Heart right ventricle (tissue), 16 donors: Measurements from ENCODE around the gene BCKDHB. TPM values are rescaled to one million over a fixed set of nuclear protein-coding genes. Genes with fewer than 3 reads are reported as not detected.

Source experiments
- ATAC-seq, 8 donors: fragments of 200-7000 bp; cut with Tn5 transposase; one replicate each; pipeline ENCODE4 v1.9.1; 2020; ENCODE audit warnings: mild to moderate bottlenecking in 8 of 8, moderate library complexity in 8 of 8, moderate number of reproducible peaks in 1 of 8
- DNase-seq, 2 donors: peaks; one replicate each; pipeline ENCODE4 v3.0.0-alpha.2; 2020
- H3K27ac ChIP-seq, 10 donors: fragments of 200-600 bp; sonication (generic) in 2 of 10; one replicate each; pipeline versions ENCODE4 v1.5.0 to v1.8.0; 2020 to 2022; ENCODE audit warnings: mild to moderate bottlenecking in 3 of 10
- H3K27me3 ChIP-seq, 7 donors: fragments of 200-600 bp; one replicate each; pipeline ENCODE4 v1.8.0; 2021 to 2022; ENCODE audit warnings: mild to moderate bottlenecking in 2 of 7
- H3K36me3 ChIP-seq, 9 donors: fragments of 200-600 bp; sonication (generic) in 1 of 9; one replicate each; pipeline versions ENCODE4 v1.5.0 to v1.8.0; 2020 to 2022; ENCODE audit warnings: mild to moderate bottlenecking in 2 of 9
- H3K4me1 ChIP-seq, 9 donors: fragments of 200-600 bp; sonication (generic) in 1 of 9; one replicate each; pipeline versions ENCODE4 v1.5.0 to v1.8.0; 2020 to 2022; ENCODE audit warnings: mild to moderate bottlenecking in 4 of 9
- H3K4me3 ChIP-seq, 10 donors: fragments of 200-600 bp; sonication (generic) in 2 of 10; one replicate each; pipeline versions ENCODE4 v1.5.0 to v1.8.0; 2020 to 2022; ENCODE audit warnings: mild to moderate bottlenecking in 7 of 10, moderate library complexity in 2 of 10
- H3K9me3 ChIP-seq, 11 donors: fragments of 200-600 bp in 10 of 11; sonication (generic) in 2 of 11; one replicate each; pipeline versions ENCODE4 v1.5.0 to v1.8.0; 2013 to 2022; ENCODE audit warnings: mild to moderate bottlenecking in 2 of 11, control low read depth in 1 of 11, moderate library complexity in 1 of 11
- WGBS, 2 donors: extraction: QIAGEN DNeasy Blood & Tissue Kit; methylation state at CpG; one replicate each; pipeline ENCODE4 v1.1.7; 2013; ENCODE audit warnings: inconsistent platforms in 1 of 2; 5-methylcytosine and 5-hydroxymethylcytosine counted together
- intact Hi-C, 10 donors: fragments of 100-400 bp; cut with DNase I; formaldehyde crosslinking; loops; one replicate each; pipeline versions ENCODE4 v1.11.1 to v1.14.2; 2022
- polyA plus RNA-seq, 2 donors: library from polyadenylated mRNA; stranded (reverse); fragments of 200-250 nt; gene quantifications; one replicate each; pipeline ENCODE4 v1.2.3, GENCODE V29; 2013
- total RNA-seq, 10 donors: library from RNA; stranded (reverse); fragmentation: NEBNext Ultra II Directional in 3 of 10; extraction: Animal tissue kit (Norgen Biotek cat#: 25700) in 3 of 10; gene quantifications; one replicate each; pipeline versions ENCODE4 v1.2.1 to v1.2.4, GENCODE V29; 2021 to 2023
- TF ChIP-seq, protein P1 (sequence below), 9 donors: fragments of 200-600 bp; sonication (generic) in 2 of 9; IDR thresholded peaks; one replicate each; pipeline versions ENCODE4 v1.5.0 to v1.8.0; 2021 to 2022; ENCODE audit warnings: antibody characterized with exemption in 9 of 9, mild to moderate bottlenecking in 5 of 9, moderate library complexity in 1 of 9
- donor health status: Arrhythmogenic right ventricular cardiomyopathy.
- donor health status: ischemic (EF 13 %, LVEDD 7.1; RV severe dilation, severe dysfunction).
- donor health status: healthy with polysubstance abuse.
- donor health status: DM: no; HTN: yes; CAD: no.
- donor health status: DM: no; HTN: no; CAD: no.
- donor health status: ischemic (EF 25% LVEDD 6.9; RV normal size, moderate dysfunction).
- donor health status: ischemic (EF 25% LVEDD 5.7; RV mildly dilated, moderate dysfunction).
- donor health status: healthy.
- donor health status: DM: yes; HTN: yes; CAD: no.
- donor health status: Ischemic cardiomyopathy.
- donor health status: ischemic (EF 35%, LVEDD 5.7; RV mildly dilated, moderate dysfunction).
- donor health status: nonischemic (EF 11% LVEDD 7.7; RV severe dilation, severe dysfunction).
- donor health status: DM: yes; HTN: yes; CAD: no.
- donor health status: PGD.
- donor health status: ischemic (EF 29% LVEDD 5.4; RV normal size, mild dysfunction).
- donor health status: nonischemic (EF 23%, LVEDD 6.1; RV moderate dilation, normal function).

The BCKDHB gene
- total and polyA plus RNA-seq, 12 donors = 7.1 to 46.4 (median 31.2) TPM

- no peak for DNase-seq
- intact Hi-C loops = no loop called here
- TF ChIP-seq, protein P1, sequence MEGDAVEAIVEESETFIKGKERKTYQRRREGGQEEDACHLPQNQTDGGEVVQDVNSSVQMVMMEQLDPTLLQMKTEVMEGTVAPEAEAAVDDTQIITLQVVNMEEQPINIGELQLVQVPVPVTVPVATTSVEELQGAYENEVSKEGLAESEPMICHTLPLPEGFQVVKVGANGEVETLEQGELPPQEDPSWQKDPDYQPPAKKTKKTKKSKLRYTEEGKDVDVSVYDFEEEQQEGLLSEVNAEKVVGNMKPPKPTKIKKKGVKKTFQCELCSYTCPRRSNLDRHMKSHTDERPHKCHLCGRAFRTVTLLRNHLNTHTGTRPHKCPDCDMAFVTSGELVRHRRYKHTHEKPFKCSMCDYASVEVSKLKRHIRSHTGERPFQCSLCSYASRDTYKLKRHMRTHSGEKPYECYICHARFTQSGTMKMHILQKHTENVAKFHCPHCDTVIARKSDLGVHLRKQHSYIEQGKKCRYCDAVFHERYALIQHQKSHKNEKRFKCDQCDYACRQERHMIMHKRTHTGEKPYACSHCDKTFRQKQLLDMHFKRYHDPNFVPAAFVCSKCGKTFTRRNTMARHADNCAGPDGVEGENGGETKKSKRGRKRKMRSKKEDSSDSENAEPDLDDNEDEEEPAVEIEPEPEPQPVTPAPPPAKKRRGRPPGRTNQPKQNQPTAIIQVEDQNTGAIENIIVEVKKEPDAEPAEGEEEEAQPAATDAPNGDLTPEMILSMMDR (IDR thresholded peaks at IDR 0.05) = no peak
- Histone ChIP-seq H3K4me1 (no peaks in the 10 kb centered on the region), H3K4me3 (no peak overlapping the region), H3K27ac (no peak overlapping the region), H3K36me3 (no peaks in the 10 kb centered on the region), H3K27me3 (no peaks in the 10 kb centered on the region), H3K9me3 (peaks cover 0 to 12% (median 0%) of the 10 kb centered on the region in 11 donors)
- 96 to 97% methylated on average over 13 of the region's 13 CpGs for WGBS, 2 donors
- ATAC-seq = no peak
Observed at GRCh38 chr6:80314531-80314930, 208.1 kb downstream of the BCKDHB start.

DNA sequence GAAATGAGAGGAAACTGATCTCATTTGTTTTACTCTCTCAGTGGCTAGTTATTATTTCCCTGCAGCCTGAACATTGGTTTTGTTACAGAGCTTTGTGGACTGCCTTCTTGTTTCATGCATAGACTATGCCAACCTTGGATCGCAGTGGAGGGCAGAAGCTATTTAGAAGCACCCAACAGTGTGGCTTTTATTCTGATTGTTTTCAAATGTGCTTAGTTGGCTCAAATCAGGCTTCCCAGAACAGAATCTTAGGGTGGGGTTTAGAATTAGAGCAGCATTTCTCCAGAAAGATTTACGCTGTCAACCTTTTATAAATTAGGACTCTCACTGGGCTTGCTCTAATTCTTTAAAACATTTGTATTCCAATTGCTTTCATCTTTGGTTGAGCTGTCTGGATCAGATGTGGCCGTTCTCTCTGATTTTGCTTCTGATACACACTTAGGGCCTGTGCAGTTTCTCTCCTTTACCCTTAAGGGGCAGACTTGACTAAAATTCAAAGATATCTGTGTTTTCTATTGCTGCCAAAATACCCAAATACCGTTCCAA, 210.3 kb downstream of the BCKDHB start:
- 71 to 74% methylated on average over 4 of the region's 4 CpGs for WGBS, 2 donors
- intact Hi-C loops = no loop called here
- no peak for ATAC-seq

DNA sequence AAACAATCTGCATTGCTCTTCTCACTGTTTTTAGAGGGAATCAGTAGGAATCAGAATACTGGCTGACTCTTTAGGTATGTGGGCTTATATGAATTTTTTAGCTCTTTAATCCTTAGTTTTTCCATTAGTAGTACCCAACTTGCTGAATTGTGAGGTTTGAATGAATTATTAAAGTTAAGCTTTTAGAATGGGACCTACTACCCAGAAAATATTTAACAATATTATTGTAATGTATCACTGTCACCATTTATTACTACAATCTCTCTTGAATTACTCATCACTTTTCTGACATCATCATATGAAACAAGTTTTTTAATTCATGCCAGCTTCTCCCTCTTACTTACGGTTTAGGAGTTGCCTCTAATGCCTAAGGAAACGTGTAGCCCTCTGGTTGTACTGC, 212.7 kb downstream of the BCKDHB start:
- Histone ChIP-seq H3K4me3 (no peak overlapping the region), H3K27ac (no peak overlapping the region), H3K9me3 (no peaks in the 10 kb centered on the region), H3K27me3 (no peaks in the 10 kb centered on the region), H3K36me3 (no peaks in the 10 kb centered on the region), H3K4me1 (no peaks in the 10 kb centered on the region)
- TF ChIP-seq, protein P1 (IDR thresholded peaks at IDR 0.05) = no peak
- DNase-seq (no peak), ATAC-seq (no peak)
- intact Hi-C loops = no loop called here
- 76 to 83% methylated on average over 2 of the region's 2 CpGs for WGBS, 2 donors

More for the DNA sequence above, 210.3 kb downstream of the BCKDHB start:
- Histone ChIP-seq H3K27ac (no peak overlapping the region), H3K9me3 (peaks cover 0 to 10% (median 0%) of the 10 kb centered on the region in 11 donors), H3K4me3 (no peak overlapping the region), H3K4me1 (no peaks in the 10 kb centered on the region), H3K27me3 (no peaks in the 10 kb centered on the region), H3K36me3 (no peaks in the 10 kb centered on the region)
- TF ChIP-seq, protein P1 (IDR thresholded peaks at IDR 0.05) = no peak
- no peak for DNase-seq

- peaks cover 0 to 4% (median 0%) of the 10 kb centered on the region in 9 donors for H3K4me1 ChIP-seq
- intact Hi-C loops = no loop called here
- no peaks in the 10 kb centered on the region for H3K36me3 ChIP-seq
- DNase-seq (no peak), ATAC-seq (no peak)
- H3K27ac ChIP-seq = no peak overlapping the region
- no peaks in the 10 kb centered on the region for H3K27me3 ChIP-seq
- no peak overlapping the region for H3K4me3 ChIP-seq
- TF ChIP-seq, protein P1 (IDR thresholded peaks at IDR 0.05) = no peak
- H3K9me3 ChIP-seq = no peaks in the 10 kb centered on the region
- 71 to 79% methylated on average over 2 of the region's 2 CpGs for WGBS, 2 donors
Observed at GRCh38 chr6:80321011-80321410, 214.5 kb downstream of the BCKDHB start.
